ENCODE data around the gene GPRIN1. TPM values are rescaled to one million over a fixed set of nuclear protein-coding genes. Genes with fewer than 3 reads are reported as not detected.

Gene GPRIN1
- total and polyA plus RNA-seq, 4 donors, result 0.23 to 0.50 (median 0.30) TPM; not detected in 1

DNA sequence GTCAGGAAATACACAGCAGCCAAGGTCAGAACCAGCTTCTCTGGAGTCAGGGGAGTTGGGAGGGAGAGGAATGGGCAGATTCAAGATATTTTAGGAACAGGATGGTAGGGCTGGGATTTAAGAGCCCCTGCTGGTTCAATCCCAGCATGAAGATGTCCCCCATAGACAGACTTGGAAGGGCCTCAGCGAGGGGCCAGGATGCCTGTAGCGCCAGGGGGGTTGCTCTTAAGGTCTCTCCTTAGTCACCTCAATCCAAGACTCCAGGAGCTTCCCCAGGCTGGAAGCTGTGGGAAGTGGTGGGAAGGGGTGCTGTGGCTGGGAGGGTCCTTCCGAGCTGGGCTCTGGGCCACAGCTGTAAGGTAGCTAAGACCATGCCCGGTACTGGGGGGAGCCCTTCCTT, 29.3 kb upstream of the GPRIN1 start:
- Histone ChIP-seq H3K9me3 (ENCODE audit: control insufficient read depth in 4 of 4, low read length in 3 of 4) (no peaks in the 10 kb centered on the region), H3K36me3 (ENCODE audit: control insufficient read depth in 4 of 4, insufficient read depth in 3 of 4, low read depth in 1 of 4, low read length in 3 of 4) (no peaks in the 10 kb centered on the region), H3K27ac (ENCODE audit: low read depth in 1 of 2, low read length in 2 of 2) (no peak overlapping the region), H3K4me1 (ENCODE audit: control insufficient read depth in 4 of 4, insufficient read depth in 4 of 4, low read length in 3 of 4) (no peaks in the 10 kb centered on the region), H3K9ac (ENCODE audit: low read depth in 1 of 2, low read length in 2 of 2) (no peak overlapping the region), H3K4me3 (ENCODE audit: low read depth in 1 of 3, low read length in 3 of 3) (no peak overlapping the region), H3K27me3 (ENCODE audit: control insufficient read depth in 4 of 4, insufficient read depth in 4 of 4, low read length in 3 of 4) (peaks cover 0 to 3% (median 1%) of the 10 kb centered on the region in 4 donors)
- 55% methylated on average over 4 of the region's 4 CpGs for WGBS
- TF ChIP-seq EGR1 (IDR thresholded peaks at IDR 0.05; ENCODE audit: low read depth in 2 of 2), result no peak
- DNase-seq (ENCODE audit: low spot score), result no peak

- DNase-seq (ENCODE audit: low spot score), result no peak
- TF ChIP-seq SP1 (IDR thresholded peaks at IDR 0.05) (no peak), YY1 (IDR thresholded peaks at IDR 0.05) (no peak), EGR1 (IDR thresholded peaks at IDR 0.05; ENCODE audit: low read depth in 2 of 2) (no peak), HNF4A (conservative IDR thresholded peaks at IDR 0.05) (no peak), ZBTB33 (IDR thresholded peaks at IDR 0.05) (no peak), TAF1 (conservative IDR thresholded peaks at IDR 0.05) (no peak), NR2F2 (IDR thresholded peaks at IDR 0.05) (no peak), CTCF (IDR thresholded peaks at IDR 0.05; ENCODE audit: low read depth, low read length, missing input control) (no peak), RXRA (IDR thresholded peaks at IDR 0.05) (no peak), RAD21 (IDR thresholded peaks at IDR 0.05) (no peak), HNF4G (IDR thresholded peaks at IDR 0.05) (no peak), FOXA1 (IDR thresholded peaks at IDR 0.05) (no peak), GABPA (IDR thresholded peaks at IDR 0.05 in 1 of 2, conservative IDR thresholded peaks at IDR 0.05 in 1 of 2) (no peak), JUND (IDR thresholded peaks at IDR 0.05) (no peak), ATF3 (IDR thresholded peaks at IDR 0.05) (no peak)
- TF ChIP-seq, protein P1, sequence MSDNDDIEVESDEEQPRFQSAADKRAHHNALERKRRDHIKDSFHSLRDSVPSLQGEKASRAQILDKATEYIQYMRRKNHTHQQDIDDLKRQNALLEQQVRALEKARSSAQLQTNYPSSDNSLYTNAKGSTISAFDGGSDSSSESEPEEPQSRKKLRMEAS (IDR thresholded peaks at IDR 0.05), result no peak
- Histone ChIP-seq H3K27me3 (ENCODE audit: control insufficient read depth in 4 of 4, insufficient read depth in 4 of 4, low read length in 3 of 4) (peaks cover 0 to 3% (median 1%) of the 10 kb centered on the region in 4 donors), H3K9ac (ENCODE audit: low read depth in 1 of 2, low read length in 2 of 2) (no peak overlapping the region), H3K4me3 (ENCODE audit: low read depth in 1 of 3, low read length in 3 of 3) (no peak overlapping the region), H3K36me3 (ENCODE audit: control insufficient read depth in 4 of 4, insufficient read depth in 3 of 4, low read depth in 1 of 4, low read length in 3 of 4) (no peaks in the 10 kb centered on the region), H3K4me1 (ENCODE audit: control insufficient read depth in 4 of 4, insufficient read depth in 4 of 4, low read length in 3 of 4) (no peaks in the 10 kb centered on the region), H3K27ac (ENCODE audit: low read depth in 1 of 2, low read length in 2 of 2) (no peak overlapping the region), H3K9me3 (ENCODE audit: control insufficient read depth in 4 of 4, low read length in 3 of 4) (no peaks in the 10 kb centered on the region)
- WGBS, result 95% methylated on average over 3 of the region's 3 CpGs
Measured at GRCh38 chr5:176638437-176638836, 28.5 kb upstream of the GPRIN1 start.

DNA sequence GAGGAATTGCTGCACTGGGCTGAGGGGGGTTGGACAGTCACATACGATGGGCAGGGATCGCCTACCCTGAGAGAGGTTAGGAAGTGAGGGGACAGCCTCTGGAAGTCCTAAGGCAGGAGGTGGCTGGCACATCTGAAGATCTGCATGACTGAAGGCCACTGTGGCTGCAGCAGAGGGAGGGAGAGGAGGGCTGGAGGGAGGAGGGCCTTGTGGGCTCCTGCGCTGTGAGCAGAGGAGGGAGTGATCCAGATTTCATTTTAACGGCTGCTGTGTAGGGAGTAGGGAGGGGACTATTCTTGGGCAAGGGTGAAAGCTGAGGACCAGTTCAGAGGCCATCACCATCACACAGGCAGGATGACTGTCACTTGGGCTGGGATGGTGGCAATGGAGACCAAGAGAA, 27.6 kb upstream of the GPRIN1 start:
- no peaks in the 10 kb centered on the region for H3K4me1 ChIP-seq (ENCODE audit: control insufficient read depth in 4 of 4, insufficient read depth in 4 of 4, low read length in 3 of 4)
- no peak overlapping the region for H3K4me3 ChIP-seq (ENCODE audit: low read depth in 1 of 3, low read length in 3 of 3)
- WGBS, result 68% methylated on average over 4 of the region's 4 CpGs
- no peak for DNase-seq (ENCODE audit: low spot score)
- no peak overlapping the region for H3K9ac ChIP-seq (ENCODE audit: low read depth in 1 of 2, low read length in 2 of 2)
- H3K27ac ChIP-seq (ENCODE audit: low read depth in 1 of 2, low read length in 2 of 2), result no peak overlapping the region
- peaks cover 0 to 3% (median 1%) of the 10 kb centered on the region in 4 donors for H3K27me3 ChIP-seq (ENCODE audit: control insufficient read depth in 4 of 4, insufficient read depth in 4 of 4, low read length in 3 of 4)
- H3K9me3 ChIP-seq (ENCODE audit: control insufficient read depth in 4 of 4, low read length in 3 of 4), result no peaks in the 10 kb centered on the region
- no peaks in the 10 kb centered on the region for H3K36me3 ChIP-seq (ENCODE audit: control insufficient read depth in 4 of 4, insufficient read depth in 3 of 4, low read depth in 1 of 4, low read length in 3 of 4)
- TF ChIP-seq TAF1 (conservative IDR thresholded peaks at IDR 0.05) (no peak), ATF3 (IDR thresholded peaks at IDR 0.05) (no peak), HNF4A (conservative IDR thresholded peaks at IDR 0.05) (no peak), EGR1 (IDR thresholded peaks at IDR 0.05; ENCODE audit: low read depth in 2 of 2) (no peak), HNF4G (IDR thresholded peaks at IDR 0.05) (no peak), NR2F2 (IDR thresholded peaks at IDR 0.05) (no peak)

All from liver (tissue), 9 donors.